ENCODE data around the gene POMGNT2. TPM values are rescaled to one million over a fixed set of nuclear protein-coding genes. Genes with fewer than 3 reads are reported as not detected.

POMGNT2 gene
- total and polyA plus RNA-seq, 2 of the 8 experiments (the other 6 are each of a cell fraction or from before 2014, with no cell fraction given) = 13.6 to 35.7 TPM

- no peaks in the 10 kb centered on the region for H3K23me2 ChIP-seq (ENCODE audit: low read depth, low read length)
- no peak overlapping the region for H3K9ac ChIP-seq (replicated peaks in 1 of 4; ENCODE audit: extremely low read depth in 1 of 4, low read depth in 3 of 4, low read length in 3 of 4)
- H3K4me1 ChIP-seq (replicated peaks in 1 of 4; ENCODE audit: control insufficient read depth in 3 of 4, insufficient read depth in 4 of 4, low read length in 3 of 4) = no peaks in the 10 kb centered on the region
- H4K20me1 ChIP-seq (replicated peaks in 1 of 2; ENCODE audit: control insufficient read depth in 1 of 2, insufficient read depth in 2 of 2, low read length in 2 of 2) = no peaks in the 10 kb centered on the region
- no peaks in the 10 kb centered on the region for H3K79me1 ChIP-seq (ENCODE audit: low read depth, low read length)
- H3K4me2 ChIP-seq (ENCODE audit: insufficient read depth in 1 of 2, low read depth in 2 of 2, low read length in 2 of 2) = no peak overlapping the region
- 90% methylated on average over 4 of the region's 4 CpGs; no CpG with 5 or more reads in 1 of the 2 experiments for WGBS, 2 experiments (ENCODE audit: extremely low coverage in 1 of 2, insufficient coverage in 1 of 2, insufficient read length in 1 of 2, insufficient replicate concordance in 2 of 2, low coverage in 1 of 2, low lambda C conversion rate in 2 of 2, missing lambda C conversion rate in 1 of 2)
- FAIRE-seq = no peak
- H2AK5ac ChIP-seq (ENCODE audit: low read depth, low read length) = no peak overlapping the region
- H2AFZ ChIP-seq (ENCODE audit: low read length) = no peak overlapping the region
- peak in 1 of 2 experiments; percentile 2 for DNase-seq (ENCODE audit: low read depth in 1 of 2, low spot score in 2 of 2)
- no peak overlapping the region for H2BK12ac ChIP-seq (ENCODE audit: low read depth, low read length)
- no peak overlapping the region for H4K8ac ChIP-seq (ENCODE audit: extremely low read depth, insufficient read depth, low read length)
- no peak overlapping the region for H4K5ac ChIP-seq (ENCODE audit: insufficient read length, low read depth, low read length)
- TF ChIP-seq SRF (IDR thresholded peaks at IDR 0.05; ENCODE audit: low read depth, low read length) = no peak
- TF ChIP-seq SUZ12 (IDR thresholded peaks at IDR 0.05; ENCODE audit: low read length) = no peak
- no peak for TF ChIP-seq CTCF (IDR thresholded peaks at IDR 0.05; ENCODE audit: control extremely low read depth in 1 of 3, insufficient read depth in 1 of 3, low read depth in 1 of 3, low read length in 3 of 3)
- no peak for TF ChIP-seq YY1 (IDR thresholded peaks at IDR 0.05; ENCODE audit: low read depth, low read length)
- no peak for TF ChIP-seq CHD1 (IDR thresholded peaks at IDR 0.05; ENCODE audit: low read depth, low read length)
- TF ChIP-seq PHF8 (conservative IDR thresholded peaks at IDR 0.05; ENCODE audit: low read depth, low read length) = no peak
- TF ChIP-seq RNF2 (IDR thresholded peaks at IDR 0.05; ENCODE audit: borderline replicate concordance, low read depth, low read length, missing control alignments, poor library complexity, severe bottlenecking) = no peak
- no peak for TF ChIP-seq ATF3 (IDR thresholded peaks at IDR 0.05; ENCODE audit: insufficient read depth, low read depth, low read length)
- no peak for TF ChIP-seq KDM4A (IDR thresholded peaks at IDR 0.05; ENCODE audit: low read depth, low read length, severe bottlenecking)
- no peak for TF ChIP-seq TCF12 (IDR thresholded peaks at IDR 0.05; ENCODE audit: low read depth, low read length)
- TF ChIP-seq RXRA (IDR thresholded peaks at IDR 0.05; ENCODE audit: insufficient read depth, low read depth, low read length) = no peak
- no peak overlapping the region for H3K23ac ChIP-seq (ENCODE audit: insufficient read length)
- H3K27ac ChIP-seq (ENCODE audit: low read depth, low read length) = no peak overlapping the region
- no peak overlapping the region for H2BK5ac ChIP-seq (ENCODE audit: low read depth, low read length)
- no peak overlapping the region for H3K4ac ChIP-seq (replicated peaks; ENCODE audit: insufficient read length, low read depth, low read length)
- peaks cover 8 to 16% of the 10 kb centered on the region in 2 experiments; a peak in 2 of 4 replicates for H3K9me3 ChIP-seq (ENCODE audit: insufficient read depth in 2 of 2, low read depth in 1 of 2, low read length in 1 of 2)
- H3K56ac ChIP-seq (replicated peaks; ENCODE audit: insufficient read length, low read depth, low read length) = no peak overlapping the region
- no peak overlapping the region for H4K91ac ChIP-seq (replicated peaks; ENCODE audit: insufficient read length, low read length)
- peaks cover 0 to 17% (median 10%) of the 10 kb centered on the region in 4 experiments; a peak in 4 of 8 replicates for H3K36me3 ChIP-seq (ENCODE audit: control insufficient read depth in 2 of 4, insufficient read depth in 4 of 4, low read length in 3 of 4)
- H3K4me3 ChIP-seq (ENCODE audit: extremely low read depth in 1 of 4, insufficient read depth in 2 of 4, low read depth in 3 of 4, low read length in 4 of 4) = no peak overlapping the region
- no peak overlapping the region for H3K18ac ChIP-seq (ENCODE audit: extremely low read depth, low read length)
- no peak overlapping the region for H3K14ac ChIP-seq (ENCODE audit: insufficient read length)
- no peak overlapping the region for H2BK120ac ChIP-seq (replicated peaks; ENCODE audit: low read depth, low read length)
- no peaks in the 10 kb centered on the region for H3K79me2 ChIP-seq (ENCODE audit: control insufficient read depth in 1 of 2, insufficient read depth in 2 of 2, low read length in 2 of 2)
- no peak overlapping the region for H2BK15ac ChIP-seq (ENCODE audit: low read length)
- H2BK20ac ChIP-seq (ENCODE audit: low read length) = no peak overlapping the region
- H3K27me3 ChIP-seq (replicated peaks in 1 of 4; ENCODE audit: control insufficient read depth in 3 of 4, extremely low read depth in 1 of 4, insufficient read depth in 3 of 4, low read length in 3 of 4) = no peaks in the 10 kb centered on the region
- ChIA-PET CTCF (ENCODE audit: partially characterized antibody) (interaction anchor here (0.9 to 1.9 kb wide), 6 partner anchors 16 to 115 kb away, joined by 3 to 6 read pairs (median 4); no protein-coding TSS in a partner anchor), POLR2A (ENCODE audit: partially characterized antibody) (no interaction called here)
Measured at GRCh38 chr3:43076857-43077256, 29.0 kb downstream of the POMGNT2 start.
